PC-3 (cell line): ENCODE results near the gene BCCIP. TPM values are rescaled to one million over a fixed set of nuclear protein-coding genes. Genes with fewer than 3 reads are reported as not detected.

ENCODE experiments used
- ATAC-seq: fragments of 200-7000 bp; cut with Tn5 transposase; 2 replicates; pipeline ENCODE4 v1.9.1; 2020; ENCODE audit warnings: mild to moderate bottlenecking, moderate library complexity
- BruUV-seq: library from RNA; stranded (reverse); fragments of 400-500 nt; replicated peaks from 2 replicates; lab custom pipeline; 2021; lab: Mats Ljungman, UMichigan
- CTCF ChIA-PET: fragments of 300-600 bp; sonication (Branson Sonifier 250); formaldehyde crosslinking; loops from one replicate; lab custom pipeline; 2022; ENCODE audit warnings: antibody characterized with exemption; lab: Charles Lee
- POLR2A ChIA-PET: fragments of 300-600 bp; sonication (Branson Sonifier 250); formaldehyde crosslinking; loops from one replicate; lab custom pipeline; 2022; ENCODE audit warnings: antibody characterized with exemption; ENCODE audit not compliant: unreplicated experiment; lab: Charles Lee
- DNase-seq: peaks from one replicate; pipeline ENCODE4 v3.0.0-alpha.2; 2015
- H2AFZ ChIP-seq: fragments of 300-600 bp; sonication (generic); 2 replicates; pipeline ENCODE4 v1.6.0; 2016; ENCODE audit warnings: antibody characterized with exemption, low read length
- H3F3A ChIP-seq: fragments of 300-600 bp; sonication (generic); one replicate; pipeline ENCODE4 v1.6.0; 2017; ENCODE audit warnings: antibody characterized with exemption, low read length, control low read depth, mild to moderate bottlenecking; ENCODE audit not compliant: unreplicated experiment
- H3K27ac ChIP-seq: fragments of 300-600 bp; sonication (generic); 2 replicates; pipeline ENCODE4 v1.5.1; 2016; ENCODE audit warnings: mild to moderate bottlenecking, low read length
- H3K27me3 ChIP-seq: fragments of 300-600 bp; sonication (generic); 2 replicates; pipeline ENCODE4 v1.6.1; 2016; ENCODE audit warnings: low read length, mixed read lengths
- H3K36me3 ChIP-seq: fragments of 300-600 bp; sonication (generic); 2 replicates; pipeline ENCODE4 v1.6.1; 2016; ENCODE audit warnings: low read depth, mixed run types, low read length, mixed read lengths
- H3K4me1 ChIP-seq: fragments of 300-600 bp; sonication (generic); 2 replicates; pipeline ENCODE4 v1.5.1; 2016; ENCODE audit warnings: low read length; ENCODE audit not compliant: insufficient read depth
- H3K4me2 ChIP-seq: fragments of 300-600 bp; sonication (generic); 2 replicates; pipeline ENCODE4 v1.6.0; 2016; ENCODE audit warnings: low read length
- H3K4me3 ChIP-seq: fragments of 300-600 bp; sonication (generic); 2 replicates; pipeline ENCODE4 v1.5.1; 2016; ENCODE audit warnings: mild to moderate bottlenecking, low read length, mixed read lengths
- H3K79me2 ChIP-seq: fragments of 300-600 bp; sonication (generic); 2 replicates; pipeline ENCODE4 v1.6.1; 2017; ENCODE audit warnings: low read length, mixed read lengths
- H3K9ac ChIP-seq: fragments of 300-600 bp; sonication (generic); 2 replicates; pipeline ENCODE4 v1.6.0; 2016; ENCODE audit warnings: mild to moderate bottlenecking, low read length
- H3K9me2 ChIP-seq: fragments of 300-600 bp; sonication (generic); replicated peaks from 2 replicates; pipeline ENCODE4 v1.6.1; 2016; ENCODE audit warnings: mixed run types, low read length, mixed read lengths
- H3K9me3 ChIP-seq: fragments of 300-600 bp; sonication (generic); 2 replicates; pipeline ENCODE4 v1.6.1; 2016; ENCODE audit warnings: low read length, mixed read lengths
- H4K20me1 ChIP-seq: fragments of 300-600 bp; sonication (generic); 2 replicates; pipeline ENCODE4 v1.6.1; 2016; ENCODE audit warnings: low read length, mixed read lengths
- EZH2 ChIP-seq: fragments of 300-600 bp; sonication (generic); IDR thresholded peaks from one replicate; pipeline ENCODE4 v1.6.1; 2017; ENCODE audit warnings: antibody characterized with exemption, mild to moderate bottlenecking, low read length; ENCODE audit not compliant: unreplicated experiment
- EZH2phosphoT487 ChIP-seq: fragments of 300-600 bp; sonication (generic); IDR thresholded peaks from 2 replicates; pipeline ENCODE4 v1.6.1; 2018; ENCODE audit warnings: mild to moderate bottlenecking, antibody characterized with exemption, low read length, borderline replicate concordance
- intact Hi-C: fragments of 100-400 bp; cut with micrococcal nuclease; formaldehyde crosslinking; loops from 2 replicates; pipeline ENCODE4 v1.9.0; 2023
- total RNA-seq: library from RNA; depleted of rRNA; stranded (reverse); fragments of >200 nt; gene quantifications from 2 replicates; pipeline ENCODE4 v1.2.3, GENCODE V29; 2014
- TF ChIP-seq, protein P1 (sequence below): fragments of 300-600 bp; sonication (generic); conservative IDR thresholded peaks from 2 replicates; pipeline ENCODE4 v1.5.1; 2017; ENCODE audit warnings: antibody characterized with exemption, low read depth, mild to moderate bottlenecking, low read length

Gene BCCIP
- total RNA-seq, 1 experiment from 2014 or later = 81.5 TPM

GRCh38 chr10:125849448-125849847 lies 26.1 kb downstream of the BCCIP start:
- ChIA-PET POLR2A (no interaction called here), CTCF (no interaction called here)
- Histone ChIP-seq H3K36me3 (peaks cover 5% of the 10 kb centered on the region; the same call in 1 of the 2 replicates), H3K9me2 (no peaks in the 10 kb centered on the region), H3K79me2 (no peaks in the 10 kb centered on the region), H3K27ac (no peak overlapping the region), H3K4me3 (no peak overlapping the region), H3K4me1 (no peaks in the 10 kb centered on the region), H3K9ac (no peak overlapping the region), H3K9me3 (no peaks in the 10 kb centered on the region), H2AFZ (no peak overlapping the region), H3F3A (no peaks in the 10 kb centered on the region), H3K4me2 (no peak overlapping the region), H4K20me1 (no peaks in the 10 kb centered on the region), H3K27me3 (no peaks in the 10 kb centered on the region)
- no peak for TF ChIP-seq EZH2phosphoT487
- TF ChIP-seq, protein P1, sequence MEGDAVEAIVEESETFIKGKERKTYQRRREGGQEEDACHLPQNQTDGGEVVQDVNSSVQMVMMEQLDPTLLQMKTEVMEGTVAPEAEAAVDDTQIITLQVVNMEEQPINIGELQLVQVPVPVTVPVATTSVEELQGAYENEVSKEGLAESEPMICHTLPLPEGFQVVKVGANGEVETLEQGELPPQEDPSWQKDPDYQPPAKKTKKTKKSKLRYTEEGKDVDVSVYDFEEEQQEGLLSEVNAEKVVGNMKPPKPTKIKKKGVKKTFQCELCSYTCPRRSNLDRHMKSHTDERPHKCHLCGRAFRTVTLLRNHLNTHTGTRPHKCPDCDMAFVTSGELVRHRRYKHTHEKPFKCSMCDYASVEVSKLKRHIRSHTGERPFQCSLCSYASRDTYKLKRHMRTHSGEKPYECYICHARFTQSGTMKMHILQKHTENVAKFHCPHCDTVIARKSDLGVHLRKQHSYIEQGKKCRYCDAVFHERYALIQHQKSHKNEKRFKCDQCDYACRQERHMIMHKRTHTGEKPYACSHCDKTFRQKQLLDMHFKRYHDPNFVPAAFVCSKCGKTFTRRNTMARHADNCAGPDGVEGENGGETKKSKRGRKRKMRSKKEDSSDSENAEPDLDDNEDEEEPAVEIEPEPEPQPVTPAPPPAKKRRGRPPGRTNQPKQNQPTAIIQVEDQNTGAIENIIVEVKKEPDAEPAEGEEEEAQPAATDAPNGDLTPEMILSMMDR = no peak
- TF ChIP-seq EZH2 = no peak
- intact Hi-C loops = no loop called here
- BruUV-seq = no TSS peak
- ATAC-seq (no peak), DNase-seq (no peak)

DNA sequence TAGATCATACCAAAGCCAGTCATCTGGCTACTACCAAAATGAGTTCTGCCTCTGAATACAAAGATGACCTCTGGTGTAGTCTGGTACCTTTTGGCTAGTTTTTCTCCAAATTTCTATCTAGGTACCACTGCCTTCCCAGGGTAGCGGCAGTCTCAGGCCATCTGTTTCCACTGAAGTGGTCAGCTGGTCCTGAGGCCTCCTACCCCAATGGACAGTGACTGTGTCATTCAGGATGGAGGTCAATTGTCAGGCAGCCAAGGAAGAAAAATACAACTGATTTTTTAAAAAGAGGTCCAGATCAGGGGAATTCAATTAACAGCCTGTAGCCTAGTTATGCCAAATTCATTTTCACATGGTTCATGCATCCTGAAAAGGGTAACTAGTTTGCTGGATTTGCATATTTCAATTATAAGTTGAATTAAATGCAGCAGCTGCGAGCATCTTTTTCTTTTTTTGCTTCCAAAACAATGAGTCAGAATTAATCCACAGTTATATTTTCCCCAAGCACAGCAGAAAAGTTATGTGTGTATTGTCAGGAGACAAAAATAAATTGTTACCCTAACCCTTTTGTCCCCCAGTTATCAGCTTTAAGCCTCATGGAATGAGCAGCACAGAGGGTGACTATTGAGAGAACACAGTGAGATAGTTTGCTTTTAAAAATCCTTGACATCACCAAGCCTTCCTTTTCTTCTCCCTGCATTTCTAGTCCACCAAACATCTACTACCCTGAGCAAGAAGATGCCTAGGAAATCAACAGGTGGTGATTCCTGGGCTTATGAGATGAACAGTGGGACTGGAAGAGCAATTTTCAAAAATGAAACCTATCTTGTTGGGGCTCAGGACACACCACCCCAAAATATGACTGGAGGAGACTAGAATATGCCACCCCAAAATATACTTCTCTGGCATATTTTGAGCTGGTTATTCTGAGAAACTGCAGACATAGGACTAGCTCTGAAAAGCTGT lies 27.7 kb downstream of the BCCIP start:
- H3K27ac ChIP-seq = no peak overlapping the region
- H3K4me1 ChIP-seq = no peaks in the 10 kb centered on the region
- no peak overlapping the region for H3K9ac ChIP-seq
- ChIA-PET POLR2A (no interaction called here), CTCF (no interaction called here)
- H3K9me2 ChIP-seq = no peaks in the 10 kb centered on the region
- no peaks in the 10 kb centered on the region for H3K27me3 ChIP-seq
- H3K79me2 ChIP-seq = no peaks in the 10 kb centered on the region
- DNase-seq (no peak), ATAC-seq (no peak)
- no peak for TF ChIP-seq EZH2
- TF ChIP-seq EZH2phosphoT487 = no peak
- TF ChIP-seq, protein P1 = no peak
- BruUV-seq = no TSS peak
- no peak overlapping the region for H3K4me2 ChIP-seq
- no peak overlapping the region for H3K4me3 ChIP-seq
- intact Hi-C loops = no loop called here
- H3K36me3 ChIP-seq = peaks cover 5% of the 10 kb centered on the region; the same call in 1 of the 2 replicates
- no peaks in the 10 kb centered on the region for H3K9me3 ChIP-seq
- H4K20me1 ChIP-seq = no peaks in the 10 kb centered on the region
- H2AFZ ChIP-seq = no peak overlapping the region
- no peaks in the 10 kb centered on the region for H3F3A ChIP-seq

DNA sequence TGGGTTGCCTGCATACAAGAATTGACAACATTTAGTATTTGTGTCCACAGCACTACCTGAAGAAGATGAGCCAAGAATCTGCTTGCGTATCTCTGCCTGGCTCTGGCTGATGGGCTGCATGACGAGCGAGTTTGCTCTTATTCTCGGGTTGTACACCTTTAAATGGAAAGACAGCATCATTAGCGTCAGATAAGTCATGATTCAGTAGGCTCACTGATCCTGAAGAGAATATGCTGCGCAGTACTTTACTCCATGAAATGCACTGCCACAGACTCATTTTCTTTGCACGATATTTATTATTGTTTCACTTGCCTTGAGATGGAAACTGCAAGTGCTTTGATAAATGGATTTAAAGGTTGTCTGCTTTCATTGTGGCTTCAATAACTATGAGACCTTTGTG lies 29.1 kb downstream of the BCCIP start:
- no peak for ATAC-seq
- TF ChIP-seq, protein P1 = no peak
- TF ChIP-seq EZH2 (no peak), EZH2phosphoT487 (no peak)
- POLR2A ChIA-PET = no interaction called here
- H3K9me2 ChIP-seq = no peaks in the 10 kb centered on the region
- no TSS peak for BruUV-seq
- H3K4me2 ChIP-seq = no peak overlapping the region
- H2AFZ ChIP-seq = no peak overlapping the region
- intact Hi-C loops = no loop called here
- H3K9me3 ChIP-seq = no peaks in the 10 kb centered on the region
- no peak overlapping the region for H3K27ac ChIP-seq
- no peak overlapping the region for H3K9ac ChIP-seq
- peaks cover 5% of the 10 kb centered on the region; the same call in 1 of the 2 replicates for H3K36me3 ChIP-seq
- CTCF ChIA-PET = no interaction called here
- no peak overlapping the region for H3K4me3 ChIP-seq
- H3K79me2 ChIP-seq = no peaks in the 10 kb centered on the region
- no peaks in the 10 kb centered on the region for H4K20me1 ChIP-seq
- H3K27me3 ChIP-seq = no peaks in the 10 kb centered on the region
- no peak for DNase-seq
- H3K4me1 ChIP-seq = no peaks in the 10 kb centered on the region
- H3F3A ChIP-seq = no peaks in the 10 kb centered on the region
